ENCODE results near the gene PDE6B.
"Not testable (repeated sequence)": the region's sequence is repeated elsewhere in the genome, so short reads cannot be mapped to it uniquely, and the experiment has no call there.

The PDE6B gene

DNA sequence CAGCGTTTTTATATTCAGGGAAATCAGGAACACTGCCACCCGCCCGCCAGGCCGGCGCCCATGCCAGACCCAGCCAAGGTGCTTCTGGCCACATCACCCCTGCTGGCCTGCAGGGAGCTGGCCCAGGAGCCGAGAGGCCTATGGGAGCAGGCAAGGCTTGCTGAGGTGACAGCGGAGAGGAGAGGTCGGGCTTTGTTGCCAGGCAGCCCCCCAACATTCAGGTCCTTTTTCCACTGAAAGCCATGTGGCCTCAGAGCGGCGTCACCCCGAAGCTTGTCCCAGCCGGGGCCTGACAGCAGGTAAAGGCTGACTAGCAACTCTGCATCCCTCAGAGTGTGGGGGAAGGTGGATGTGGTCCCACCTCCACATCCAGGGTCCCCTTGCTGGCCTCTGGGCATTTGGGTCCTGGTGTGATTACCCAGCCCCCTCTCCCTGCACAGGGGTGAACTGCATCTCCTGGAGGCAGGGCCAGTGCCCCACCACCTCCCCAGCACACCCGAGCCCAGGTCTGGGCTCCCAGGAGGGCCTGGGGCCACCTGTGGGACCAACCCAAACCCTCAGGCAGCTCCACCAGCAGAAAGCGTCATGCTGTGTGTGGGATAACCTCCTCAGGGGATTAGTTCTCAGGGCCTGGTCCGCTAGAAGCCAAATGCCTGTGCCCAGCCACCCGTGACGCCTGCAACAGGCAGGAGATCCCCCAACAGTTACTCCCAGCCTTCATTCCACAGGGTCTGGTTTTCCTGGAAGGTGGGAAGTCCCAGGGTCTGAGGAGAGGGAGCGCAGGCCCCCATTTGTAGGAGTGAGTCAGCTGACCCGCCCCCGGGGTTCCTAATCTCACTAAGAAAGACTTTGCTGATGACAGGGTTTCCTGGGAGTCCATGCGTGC, at the start of gene PDE6B:
TSS of gene PDE6B (plus strand) at position 869 of the 886 bp plus-strand sequence. CDS start 54 bp downstream, outside the sequence.
- no peak for DNase-seq
- no peak for ATAC-seq

DNA sequence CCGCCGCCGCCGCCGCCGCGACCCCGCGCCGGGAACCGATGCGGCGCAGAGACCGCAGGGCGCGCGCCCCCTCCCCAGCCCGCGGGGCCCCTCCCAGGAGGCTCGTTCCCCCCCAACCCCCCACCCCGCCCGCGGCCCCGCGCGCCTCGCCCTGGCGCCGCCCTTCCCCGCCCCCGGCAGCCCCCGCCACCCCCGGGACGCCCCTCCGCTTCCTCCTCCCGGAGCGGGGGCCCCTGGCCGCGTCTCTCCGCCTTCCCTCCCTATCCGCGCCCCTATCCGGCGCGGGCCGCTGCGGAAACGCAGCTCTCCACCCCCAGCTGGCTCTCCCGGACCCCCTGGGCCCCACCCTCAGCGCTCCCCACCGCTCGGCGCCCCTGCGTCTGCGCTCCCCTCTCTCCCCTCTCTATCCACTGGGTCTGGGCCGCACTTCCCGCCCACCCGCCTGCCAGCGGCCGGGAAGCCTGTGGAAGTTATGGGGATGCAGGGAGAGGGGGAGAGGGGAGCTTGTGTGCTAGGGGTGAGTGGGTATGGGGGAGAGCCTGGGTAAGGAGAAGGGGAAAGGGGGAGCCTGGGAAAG, 49.0 kb upstream of the PDE6B start, which contains the start of gene TMEM271:
TSS of gene TMEM271 (minus strand) at position 51 of the 577 bp plus-strand sequence. CDS start 233 bp downstream, outside the sequence.
- no peak for DNase-seq
- no peak for ATAC-seq

DNA sequence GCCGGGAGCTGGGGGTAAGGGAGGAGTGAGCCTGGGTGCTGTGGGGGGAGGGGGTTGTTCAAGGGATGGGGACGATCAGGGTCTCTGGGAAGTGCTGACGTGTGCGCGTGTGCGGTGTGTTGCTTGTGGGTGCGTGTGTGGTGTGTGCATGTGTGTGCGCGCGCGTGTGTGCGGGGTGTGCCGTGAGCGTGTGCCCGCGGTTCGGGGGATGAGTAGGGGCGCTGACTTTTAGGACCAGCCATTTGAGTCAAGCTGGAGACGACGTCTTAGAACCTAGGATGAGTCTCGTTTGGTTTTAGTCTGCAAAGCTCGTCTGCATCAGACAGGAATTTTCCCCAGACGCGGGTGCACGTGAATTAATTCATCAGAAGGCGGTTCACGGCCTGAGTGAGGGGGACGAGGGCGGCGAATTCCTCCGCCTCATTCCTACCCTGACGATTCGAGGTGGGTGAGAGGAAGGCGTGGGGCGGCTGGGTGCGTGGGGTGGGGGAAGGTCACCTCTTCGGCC, 48.3 kb upstream of the PDE6B start:
- no peak for DNase-seq
- ATAC-seq: peak; percentile 9

DNA sequence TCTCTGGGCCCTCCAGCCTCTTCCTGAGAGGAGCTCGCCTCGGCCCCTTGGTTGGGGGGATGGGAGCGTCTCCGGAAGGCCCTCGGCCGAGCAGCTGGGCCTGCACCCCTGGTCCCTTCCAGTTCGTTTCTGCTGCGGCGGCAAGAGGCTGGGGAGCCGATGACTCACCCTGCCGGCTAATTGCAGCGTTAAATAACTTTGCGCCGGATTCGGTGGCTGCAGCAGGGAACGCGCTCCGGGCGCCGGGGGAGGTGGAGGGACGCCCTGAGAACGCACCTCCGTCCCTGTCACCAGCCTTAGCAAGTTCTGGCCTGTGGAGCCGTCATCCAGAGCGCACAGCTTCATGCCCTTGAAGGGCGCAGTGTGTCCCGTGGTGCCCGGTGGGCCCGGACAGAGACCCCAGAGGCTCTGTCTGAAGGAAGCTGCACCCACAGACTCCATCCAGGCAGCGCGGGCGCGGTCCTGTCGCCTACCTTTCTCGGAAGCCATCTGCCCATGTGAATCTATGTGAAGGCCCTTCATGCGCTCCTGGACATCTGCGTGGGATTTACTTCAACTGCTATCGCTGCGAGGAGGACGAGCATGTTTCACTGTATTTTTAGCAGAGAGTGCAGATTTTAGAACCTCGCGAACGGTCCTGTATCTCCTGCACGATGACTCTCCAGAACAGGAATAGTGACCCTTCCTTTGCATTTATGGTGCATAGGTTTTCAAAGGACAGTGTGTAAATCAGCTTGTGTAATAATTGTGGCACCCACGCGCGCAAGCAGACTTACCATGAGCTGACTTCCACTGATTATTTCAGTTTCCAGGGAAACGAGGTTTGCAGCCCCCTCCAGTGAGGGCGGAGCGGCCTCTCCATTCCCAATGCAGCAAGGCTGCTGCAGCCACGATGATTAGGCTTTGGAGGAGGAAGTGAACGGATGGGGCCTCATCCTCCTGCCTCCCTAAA, 47.6 kb upstream of the PDE6B start:
- DNase-seq: peak; percentile 53
- peak; percentile 47 for ATAC-seq

DNA sequence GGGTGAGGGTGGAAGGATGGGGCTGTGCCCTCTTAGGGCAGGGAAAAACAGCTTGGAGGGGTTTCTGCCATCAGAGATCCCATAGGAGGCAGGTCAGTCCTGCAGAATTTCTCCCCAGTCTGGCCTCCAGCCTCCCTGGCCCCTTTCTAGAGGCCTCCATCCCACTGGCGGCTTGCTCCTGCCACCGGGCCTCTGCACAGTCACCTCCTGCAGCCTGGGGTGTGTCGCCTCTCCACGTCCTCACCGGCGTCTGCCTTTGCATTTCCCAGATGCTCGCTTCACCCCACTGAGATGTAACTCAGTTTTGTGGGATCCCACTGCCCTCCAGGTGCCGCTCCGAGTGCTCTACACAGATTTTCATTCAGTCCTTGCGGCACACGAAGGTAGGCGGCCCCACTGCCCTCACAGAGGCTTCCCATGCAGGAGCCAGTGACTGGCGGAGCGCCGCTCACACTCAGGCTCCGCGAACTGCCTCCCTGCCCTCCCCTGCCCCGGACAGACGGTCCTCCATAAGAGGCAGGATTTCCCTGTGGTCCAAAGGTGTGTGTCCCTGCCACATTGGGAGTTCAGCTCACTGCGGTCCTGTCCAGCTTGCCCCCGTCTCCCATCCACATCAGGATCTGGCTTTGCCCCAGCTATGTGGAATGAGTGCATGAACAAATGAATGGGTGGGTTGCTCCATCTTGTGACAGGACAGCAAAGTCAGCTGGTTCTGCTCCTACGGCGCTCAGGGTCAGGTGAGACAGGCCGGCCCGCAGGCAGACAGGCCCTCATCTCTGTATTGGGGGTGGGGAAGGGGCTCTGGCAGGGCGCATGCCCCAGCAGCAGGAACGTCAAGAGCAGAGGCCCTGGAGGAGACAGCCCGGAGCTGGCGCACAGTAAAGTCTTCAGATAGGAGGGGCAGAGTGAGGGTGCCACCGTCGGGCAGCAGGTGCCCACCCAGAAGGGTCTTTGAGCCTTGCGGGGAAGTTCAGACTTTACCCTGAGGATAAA, 46.6 kb upstream of the PDE6B start:
- DNase-seq: no peak

DNA sequence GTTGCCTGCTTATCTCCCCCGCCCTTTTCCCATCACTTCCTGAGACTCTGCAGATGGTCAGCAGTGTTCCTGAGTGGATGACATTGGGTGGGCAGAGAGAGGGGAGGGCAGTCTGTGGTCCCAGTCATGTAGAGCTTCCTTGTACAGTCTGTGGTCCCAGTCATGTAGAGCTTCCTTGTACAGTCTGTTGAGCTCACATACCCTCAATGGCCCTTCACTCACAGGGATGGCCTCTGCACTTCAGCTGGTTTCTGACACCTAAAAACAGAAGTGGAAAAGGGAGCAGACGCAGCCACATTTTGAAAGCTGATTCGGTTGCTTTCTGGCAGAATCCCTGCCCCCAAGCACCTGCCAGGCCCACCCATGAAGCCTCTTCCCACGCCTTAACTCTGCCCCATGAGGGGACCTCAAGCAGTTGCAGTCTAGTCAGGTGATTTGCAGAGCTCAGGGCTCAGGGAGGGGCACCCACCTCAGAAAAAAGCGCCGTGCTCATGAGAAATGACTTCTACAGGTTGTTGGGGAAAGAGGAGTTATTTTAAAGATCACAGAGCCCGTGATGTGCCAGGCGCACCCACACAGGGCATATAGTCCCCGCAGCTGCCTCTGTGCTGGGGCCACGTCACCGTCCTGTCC, 45.7 kb upstream of the PDE6B start:
- DNase-seq (no peak), ATAC-seq (no peak)

More for the DNA sequence above, 46.6 kb upstream of the PDE6B start:
- no peak for ATAC-seq

DNA sequence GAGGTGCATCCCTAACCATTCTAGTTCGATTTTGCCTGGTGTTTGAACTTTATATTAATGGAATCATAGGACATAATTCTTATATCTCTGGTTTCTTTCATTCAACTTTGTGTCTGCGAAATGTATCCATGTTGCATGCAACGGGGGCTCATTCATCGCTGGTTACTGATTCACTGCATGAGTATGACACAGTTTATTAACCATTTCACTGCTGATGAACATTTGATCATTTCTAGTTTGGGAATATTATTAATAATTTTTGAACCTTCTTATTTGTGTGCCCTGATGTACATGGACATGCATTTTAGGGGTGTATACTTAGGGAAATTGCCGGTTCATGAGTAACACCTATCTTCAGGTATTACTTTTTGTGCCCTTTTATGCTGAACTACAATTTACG, 44.2 kb upstream of the PDE6B start:
- ATAC-seq (no peak), DNase-seq (no peak)

DNA sequence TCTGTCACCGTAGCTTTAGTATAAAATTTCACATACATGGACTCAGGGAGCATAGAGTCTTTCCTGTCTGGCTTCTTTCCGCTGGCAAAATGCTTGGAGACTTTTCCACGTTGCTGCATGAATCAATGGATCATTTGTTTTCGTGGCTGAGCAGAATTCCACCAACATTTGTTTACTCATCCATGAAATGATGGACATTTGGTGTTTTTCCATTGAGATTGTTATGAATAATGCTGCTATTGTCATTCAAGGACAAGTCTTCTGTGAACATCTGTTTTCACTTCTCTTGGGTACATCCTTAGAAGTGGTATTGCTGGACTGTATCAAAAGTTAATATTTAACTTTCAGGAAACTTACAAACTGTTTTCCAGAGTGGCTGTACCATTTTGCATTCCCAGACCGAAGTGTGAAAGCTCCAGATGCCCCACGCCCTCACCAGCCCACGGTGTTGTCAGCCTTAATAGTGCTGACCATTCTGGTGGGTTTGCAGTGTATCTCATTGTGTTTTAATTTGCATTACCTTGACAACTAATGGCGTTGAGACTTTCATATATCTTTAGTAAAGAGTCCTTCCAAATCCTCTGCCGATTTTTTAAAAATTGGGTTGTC, 43.5 kb upstream of the PDE6B start:
- no peak for ATAC-seq
- DNase-seq: no peak

DNA sequence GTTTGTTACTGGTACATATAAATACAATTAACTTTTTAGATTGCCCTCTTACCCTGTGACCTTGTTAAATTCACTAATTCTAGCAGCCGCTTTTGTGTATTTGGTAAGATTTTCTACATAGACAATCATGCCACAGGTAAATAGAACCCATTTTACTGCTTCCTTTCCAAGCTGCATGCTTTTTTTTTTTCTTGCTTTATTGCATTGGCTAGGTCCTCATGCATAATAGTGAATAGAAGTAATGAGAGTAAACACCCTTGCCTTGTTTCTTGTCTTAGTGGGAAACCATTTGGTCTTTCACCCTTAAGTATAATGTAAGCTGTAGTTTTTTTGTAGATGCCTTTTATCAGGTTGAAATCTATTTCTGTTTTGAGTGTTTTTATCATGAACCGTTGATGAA, 41.6 kb upstream of the PDE6B start:
- no peak for DNase-seq
- no peak for ATAC-seq

DNA sequence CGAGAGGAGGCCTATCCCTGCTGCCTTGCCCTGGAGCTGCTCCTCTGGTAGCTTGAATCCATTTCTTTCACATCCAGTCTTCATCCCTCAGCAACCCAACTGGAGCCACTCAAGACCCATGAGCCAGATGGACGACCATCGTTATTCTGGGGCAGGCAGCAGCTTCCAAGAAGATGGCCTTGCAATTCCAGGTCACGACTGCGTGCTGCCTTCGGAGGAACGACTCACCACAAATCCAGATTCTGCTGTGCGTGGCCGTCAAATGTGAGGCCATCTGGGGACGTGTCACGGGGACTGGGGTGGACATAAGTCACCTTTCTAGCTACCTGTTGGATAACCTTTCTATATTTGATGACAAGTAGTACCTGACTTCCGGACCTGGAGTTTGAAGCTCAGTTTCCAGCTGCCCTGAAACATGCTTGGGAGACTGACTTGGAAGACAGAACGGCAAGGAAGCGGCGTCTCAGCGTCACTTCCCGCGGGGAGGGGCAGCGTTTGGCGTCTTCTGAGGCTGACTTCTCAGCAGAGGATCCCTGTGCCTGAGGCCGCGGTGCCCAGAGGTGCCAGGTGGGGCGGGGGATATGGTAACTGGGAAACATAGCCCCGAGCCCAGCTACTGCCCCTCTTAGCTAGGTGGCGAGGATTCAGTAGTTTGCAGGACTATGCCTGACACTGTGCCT, 37.6 kb upstream of the PDE6B start:
- ATAC-seq (no peak), DNase-seq (no peak)

DNA sequence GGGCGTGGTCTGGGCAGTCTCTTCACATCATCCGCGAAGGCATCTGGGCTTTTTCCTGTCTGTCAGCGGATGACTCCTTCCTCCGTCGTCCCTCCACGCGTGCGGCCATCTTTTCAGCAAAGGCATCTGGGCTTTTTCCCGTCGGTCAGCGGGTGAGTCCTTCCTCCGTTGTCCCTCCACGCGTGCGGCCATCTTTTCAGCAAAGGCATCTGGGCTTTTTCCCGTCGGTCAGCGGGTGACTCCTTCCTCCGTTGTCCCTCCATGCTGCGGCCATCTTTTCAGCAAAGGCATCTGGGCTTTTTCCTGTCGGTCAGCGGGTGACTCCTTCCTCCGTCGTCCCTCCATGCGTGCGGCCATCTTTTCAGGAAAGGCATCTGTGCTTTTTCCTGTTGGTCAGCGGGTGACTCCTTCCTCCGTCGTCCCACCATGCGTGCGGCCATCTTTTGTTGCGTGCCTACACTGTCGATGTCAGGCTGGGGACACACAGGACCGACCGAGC, 37.0 kb upstream of the PDE6B start:
- DNase-seq: no peak
- ATAC-seq: no peak

DNA sequence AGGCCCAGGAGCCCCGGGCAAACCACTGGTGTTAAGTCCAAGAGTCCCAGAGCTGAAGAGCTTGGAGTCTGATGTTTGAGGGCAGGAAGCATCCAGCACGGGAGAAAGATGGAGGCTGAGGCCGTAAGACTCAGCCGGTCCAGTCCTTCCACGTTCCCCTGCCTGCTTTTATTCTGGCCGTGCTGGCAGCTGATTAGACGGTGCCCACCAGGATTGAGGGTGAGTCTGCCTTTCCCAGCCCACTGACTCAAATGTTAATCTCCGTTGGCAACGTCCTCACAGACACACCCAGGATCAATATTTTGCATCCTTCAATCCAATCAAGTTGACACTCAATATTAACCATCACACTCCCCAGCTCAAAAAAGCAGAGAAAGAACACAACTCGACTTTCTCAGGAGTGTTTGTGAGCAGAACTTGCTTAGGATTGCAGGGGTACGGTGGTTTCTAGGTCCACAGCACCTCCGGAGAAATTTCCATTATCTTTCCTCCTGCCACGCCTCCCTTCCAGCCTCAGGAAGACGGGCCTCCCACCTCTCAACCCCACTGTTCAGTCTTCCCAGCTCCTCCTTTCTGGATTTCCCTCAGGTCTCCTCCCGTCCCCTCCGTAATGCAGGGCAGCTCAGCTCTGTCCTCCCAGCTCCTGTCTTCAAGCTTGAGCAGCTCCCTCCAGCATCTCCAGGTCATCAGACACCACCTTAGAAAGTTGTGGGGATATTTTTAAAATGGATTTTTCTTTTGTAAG, 36.0 kb upstream of the PDE6B start:
- no peak for ATAC-seq
- no peak for DNase-seq

DNA sequence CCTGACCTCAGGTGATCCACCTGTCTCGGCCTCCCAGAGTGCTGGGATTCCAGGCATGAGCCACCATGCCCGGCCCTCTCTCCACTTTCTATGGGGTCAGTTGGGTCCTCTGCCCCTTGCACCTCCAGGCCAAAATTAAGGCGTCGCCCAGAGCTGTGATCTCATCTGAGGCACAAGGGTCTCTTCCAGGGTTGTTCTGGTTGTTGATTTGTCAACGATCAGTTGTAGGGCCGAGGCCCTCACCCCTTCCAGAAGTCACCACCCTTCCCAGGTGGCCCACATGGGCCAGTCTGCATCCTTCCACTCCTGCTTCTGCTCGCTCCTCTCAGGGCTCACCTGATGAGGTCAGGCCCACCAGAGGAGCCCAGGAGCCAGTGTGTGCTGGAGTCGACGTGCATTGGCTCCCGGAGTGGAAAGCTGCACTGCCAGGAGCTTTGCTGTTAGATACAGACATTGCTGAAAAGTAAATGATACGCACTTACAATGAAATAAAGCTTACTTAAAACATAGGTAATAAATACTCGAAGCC, 35.0 kb upstream of the PDE6B start:
- DNase-seq (no peak), ATAC-seq (no peak)

DNA sequence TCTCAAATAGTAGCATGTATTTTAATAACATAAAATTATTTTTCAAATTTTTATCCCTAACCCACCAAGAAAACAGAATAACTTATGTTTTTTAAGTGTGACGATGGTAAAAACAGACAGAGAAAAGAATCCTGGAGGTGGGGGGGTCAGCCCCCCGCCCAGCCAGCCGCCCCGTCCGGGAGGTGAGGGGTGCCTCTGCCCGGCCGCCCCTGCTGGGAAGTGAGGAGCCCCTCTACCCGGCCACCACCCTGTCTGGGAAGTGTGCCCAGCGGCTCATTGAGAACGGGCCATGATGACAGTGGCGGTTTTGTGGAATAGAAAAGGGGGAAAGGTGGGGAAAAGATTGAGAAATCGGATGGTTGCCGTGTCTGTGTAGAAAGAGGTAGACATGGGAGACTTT, 33.2 kb upstream of the PDE6B start:
- not testable (repeated sequence) for ATAC-seq, DNase-seq

DNA sequence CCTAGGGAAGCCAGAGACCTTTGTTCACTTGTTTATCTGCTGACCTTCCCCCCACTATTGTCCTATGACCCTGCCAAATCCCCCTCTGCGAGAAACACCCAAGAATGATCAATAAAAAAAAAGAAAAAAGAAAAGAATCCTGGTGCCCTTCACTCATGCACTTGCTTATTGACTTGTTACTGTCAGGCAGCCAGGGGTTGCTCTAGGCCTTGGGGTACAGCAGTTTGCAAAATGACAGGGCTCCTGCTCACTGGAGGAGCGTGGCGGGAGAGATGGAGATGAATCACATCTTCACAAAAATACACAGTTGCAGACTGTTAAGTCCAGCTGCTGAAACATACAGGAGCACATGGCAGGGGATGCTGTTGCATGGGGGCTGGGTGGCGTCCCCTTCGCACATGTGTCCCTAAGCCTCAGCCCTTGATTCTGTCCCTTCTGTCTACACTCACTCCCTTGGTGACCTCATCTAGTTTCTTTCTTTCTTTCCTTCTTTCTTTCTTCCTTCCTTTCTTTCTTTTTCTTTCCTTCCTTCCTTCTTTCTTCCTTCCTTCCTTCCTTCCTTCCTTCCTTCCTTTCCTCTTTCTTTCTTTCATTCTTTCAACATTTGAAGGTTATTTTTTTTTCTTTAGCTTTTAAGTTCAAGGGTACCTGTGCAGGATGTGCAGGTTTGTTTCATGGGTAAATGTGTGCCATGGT, 32.4 kb upstream of the PDE6B start:
- ATAC-seq: no peak

DNA sequence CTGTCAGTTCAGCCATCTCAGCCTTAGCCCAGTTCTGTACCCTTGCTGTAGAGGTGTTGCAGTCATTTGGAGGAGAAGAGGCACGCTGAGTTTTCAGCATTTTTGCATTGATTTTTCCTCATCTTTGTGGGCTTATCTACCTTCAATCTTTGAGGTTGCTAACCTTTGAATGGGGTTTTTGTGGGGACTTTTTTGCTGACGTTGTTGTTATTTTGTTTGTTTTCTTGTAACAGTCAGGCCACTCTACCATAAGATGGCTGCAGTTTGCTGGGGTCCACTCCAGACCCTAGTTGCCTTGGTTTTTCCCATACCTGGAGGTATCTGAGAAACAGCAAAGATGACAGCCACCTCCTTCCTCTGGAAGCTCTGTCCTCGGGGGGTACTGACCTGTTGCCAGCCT, 26.4 kb upstream of the PDE6B start:
- ATAC-seq: no peak

More for the DNA sequence above, 32.4 kb upstream of the PDE6B start:
- DNase-seq: no peak

DNA sequence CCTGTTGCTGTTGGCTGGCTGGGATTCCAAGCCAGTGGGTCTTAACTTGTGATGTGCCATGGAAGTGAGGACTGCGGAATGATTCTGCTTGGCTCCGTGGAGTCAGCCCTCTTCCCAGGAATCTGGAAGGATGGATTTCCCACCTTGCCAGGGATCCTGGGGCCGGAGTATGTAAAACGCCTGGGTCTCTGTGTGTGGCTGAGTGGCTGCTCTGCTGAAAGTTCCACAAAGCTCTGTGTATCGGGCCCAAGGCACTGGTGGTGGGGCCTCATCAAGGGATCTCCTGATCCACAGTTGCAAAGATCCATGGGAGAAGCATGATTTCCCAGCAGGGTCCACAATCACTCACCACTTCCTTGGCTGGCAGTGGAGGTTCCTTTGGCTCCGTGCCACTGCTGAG, 25.2 kb upstream of the PDE6B start:
- no peak for DNase-seq
- ATAC-seq: no peak

More for the DNA sequence above, 26.4 kb upstream of the PDE6B start:
- no peak for DNase-seq
